Spleen (tissue), 11 donors: Measurements from ENCODE around the gene RBP2. TPM values are rescaled to one million over a fixed set of nuclear protein-coding genes. Genes with fewer than 3 reads are reported as not detected.
"Not testable (repeated sequence)": the region's sequence is repeated elsewhere in the genome, so short reads cannot be mapped to it uniquely, and the experiment has no call there.

ENCODE experiments used
- DNase-seq: peaks from one replicate; pipeline ENCODE4 v3.0.0-alpha.2; 2020
- H3K27ac ChIP-seq, 8 donors: fragments of 200-600 bp; sonication (generic) in 7 of 8; 1 replicate in 4 of 8; 2 replicates in 4 of 8; pipeline versions ENCODE4 v1.5.0 to v1.8.0; 2016 to 2021; ENCODE audit warnings: inconsistent platforms in 4 of 8, mild to moderate bottlenecking in 4 of 8, moderate library complexity in 1 of 8
- H3K27me3 ChIP-seq, 7 donors: fragments of 200-600 bp; sonication (generic) in 6 of 7; replicated peaks in 1 of 7; 1 replicate in 4 of 7; 2 replicates in 3 of 7; pipeline versions ENCODE4 v1.5.0 to v1.8.0; 2016 to 2021; ENCODE audit warnings: inconsistent platforms in 3 of 7, mild to moderate bottlenecking in 1 of 7
- H3K36me3 ChIP-seq, 6 donors: fragments of 200-600 bp; sonication (generic) in 5 of 6; 1 replicate in 4 of 6; 2 replicates in 2 of 6; pipeline versions ENCODE4 v1.5.0 to v1.8.0; 2016 to 2021; ENCODE audit warnings: inconsistent platforms in 2 of 6
- H3K4me1 ChIP-seq, 6 donors: fragments of 200-600 bp; sonication (generic) in 5 of 6; 1 replicate in 3 of 6; 2 replicates in 3 of 6; pipeline versions ENCODE4 v1.5.0 to v1.8.0; 2016 to 2021; ENCODE audit warnings: inconsistent platforms in 3 of 6
- H3K4me3 ChIP-seq, 8 donors: fragments of 200-600 bp; sonication (generic) in 7 of 8; 1 replicate in 4 of 8; 2 replicates in 4 of 8; pipeline versions ENCODE4 v1.5.0 to v1.8.0; 2016 to 2021; ENCODE audit warnings: inconsistent platforms in 4 of 8, mild to moderate bottlenecking in 4 of 8, moderate library complexity in 2 of 8
- H3K9me3 ChIP-seq, 8 donors: fragments of 200-600 bp; sonication (generic) in 7 of 8; 1 replicate in 4 of 8; 2 replicates in 4 of 8; pipeline versions ENCODE4 v1.5.0 to v1.8.0; 2016 to 2021; ENCODE audit warnings: inconsistent platforms in 4 of 8
- CTCF ChIP-seq, 11 experiments: fragments of 200-600 bp in 7 of 11; fragments of 450-650 bp in 4 of 11; sonication (generic) in 4 of 11; IDR thresholded peaks in 8 of 11; conservative IDR thresholded peaks in 3 of 11; 1 replicate in 7 of 11; 2 replicates in 4 of 11; pipeline versions ENCODE4 v1.4.0 to v1.8.0; 2016 to 2021; ENCODE audit warnings: antibody characterized with exemption in 11 of 11, inconsistent platforms in 4 of 11, mild to moderate bottlenecking in 1 of 11
- POLR2A ChIP-seq, 3 donors: fragments of 450-650 bp; IDR thresholded peaks; one replicate each; pipeline ENCODE4 v1.5.1; 2017; ENCODE audit warnings: antibody characterized with exemption in 3 of 3, mild to moderate bottlenecking in 1 of 3
- POLR2AphosphoS5 ChIP-seq, 3 donors: sonication (generic); formaldehyde crosslinking; IDR thresholded peaks; one replicate each; pipeline ENCODE4 v1.5.1; 2017; ENCODE audit warnings: antibody characterized with exemption in 3 of 3
- WGBS, 5 donors: extraction: QIAGEN DNeasy Blood & Tissue Kit in 3 of 5; methylation state at CpG; one replicate each; pipeline versions ENCODE4 v1.1.5 to v1.1.7; 2013 to 2018; 5-methylcytosine and 5-hydroxymethylcytosine counted together
- intact Hi-C: fragments of 100-400 bp; cut with DNase I; formaldehyde crosslinking; loops from one replicate; pipeline ENCODE4 v1.15.0; 2023; ENCODE audit warnings: low total_unique reads
- polyA plus RNA-seq, 3 donors: library from polyadenylated mRNA; stranded (reverse); fragments of 200-250 nt; gene quantifications; one replicate each; pipeline ENCODE4 v1.2.1, GENCODE V29; 2013
- total RNA-seq, 7 donors: library from RNA; depleted of rRNA in 3 of 7; stranded (reverse); fragments of >200 nt in 3 of 7; fragmentation: NEBNext Ultra II Directional in 4 of 7; extraction: Animal tissue kit (Norgen Biotek cat#: 25700) in 4 of 7; gene quantifications; one replicate each; pipeline versions ENCODE4 v1.1.0 to v1.2.1, GENCODE V29; 2016 to 2021
- donor health status: healthy with polysubstance abuse.
- donor health status: DM: no; HTN: no; CAD: no; lungs with moderate emphysema.
- donor health status: DM: no; HTN: no; CAD: no.
- donor health status: Bipolar disorder and iron deficiency.
- donor health status: healthy.
- donor health status: DM: no; HTN: no; CAD: no.
- donor health status: DM: yes; HTN: yes; CAD: no.

Gene RBP2
- total and polyA plus RNA-seq, 10 donors = 1.2 TPM; not detected in 9

DNA sequence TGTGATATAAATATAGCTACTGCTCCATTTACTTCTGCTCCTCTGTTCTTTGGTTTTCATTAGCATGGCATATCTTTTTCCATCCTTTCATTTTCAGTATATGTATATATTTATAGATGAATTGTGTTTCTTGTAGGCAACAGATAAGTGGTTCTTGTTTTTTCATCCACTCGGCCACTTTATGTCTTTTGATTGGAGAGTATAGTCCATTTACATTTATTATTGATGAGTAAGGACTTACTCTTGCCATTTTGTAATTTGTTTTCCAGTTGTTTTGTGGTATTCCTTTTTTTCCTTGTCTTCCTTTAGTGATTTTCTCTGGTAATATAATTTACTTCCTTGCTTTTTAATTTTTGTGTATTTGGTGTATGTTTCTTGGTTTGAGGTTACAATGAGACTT, 60.0 kb downstream of the RBP2 start:
- DNase-seq = no peak
- intact Hi-C loops = no loop called here
- 89 to 100% (median 97%) methylated on average over 1 of the region's 1 CpG for WGBS, 5 donors
- Histone ChIP-seq H3K4me3 (no peak overlapping the region), H3K9me3 (peaks cover 6 to 71% (median 67%) of the 10 kb centered on the region in 8 donors), H3K27ac (no peak overlapping the region), H3K4me1 (no peaks in the 10 kb centered on the region), H3K36me3 (peaks cover 0 to 7% (median 0%) of the 10 kb centered on the region in 6 donors), H3K27me3 (no peaks in the 10 kb centered on the region)
- TF ChIP-seq POLR2A (IDR thresholded peaks at IDR 0.05) (no peak), CTCF (IDR thresholded peaks at IDR 0.05 in 8 of 11, conservative IDR thresholded peaks at IDR 0.05 in 3 of 11) (no peak), POLR2AphosphoS5 (IDR thresholded peaks at IDR 0.05) (no peak)

- H3K4me1 ChIP-seq = no peaks in the 10 kb centered on the region
- H3K4me3 ChIP-seq = no peak overlapping the region
- intact Hi-C loops = no loop called here
- no peak for DNase-seq
- TF ChIP-seq POLR2A (IDR thresholded peaks at IDR 0.05) (no peak), POLR2AphosphoS5 (IDR thresholded peaks at IDR 0.05) (no peak), CTCF (IDR thresholded peaks at IDR 0.05 in 8 of 11, conservative IDR thresholded peaks at IDR 0.05 in 3 of 11) (no peak)
- H3K27me3 ChIP-seq = no peaks in the 10 kb centered on the region
- H3K9me3 ChIP-seq = peaks cover 6 to 86% (median 82%) of the 10 kb centered on the region in 8 donors
- H3K36me3 ChIP-seq = peaks cover 0 to 7% (median 0%) of the 10 kb centered on the region in 6 donors
- 54 to 82% (median 75%) methylated on average over 2 of the region's 2 CpGs for WGBS, 5 donors
- H3K27ac ChIP-seq = no peak overlapping the region
Measured at GRCh38 chr3:139414608-139415224, 61.6 kb downstream of the RBP2 start.

- peaks cover 6 to 100% (median 95%) of the 10 kb centered on the region in 8 donors for H3K9me3 ChIP-seq
- H3K4me3 ChIP-seq, intact Hi-C loops, H3K27ac ChIP-seq, H3K36me3 ChIP-seq, DNase-seq, H3K4me1 ChIP-seq, H3K27me3 ChIP-seq: not testable (repeated sequence)
Measured at GRCh38 chr3:139412891-139413290, 63.4 kb downstream of the RBP2 start.

Other genes with a start within 250 kb of the RBP2 start
- 10 to 100 TPM; 24.8 to 53.2 (median 31.0) TPM for gene MRPS22, start 132.5 kb downstream of the RBP2 start, total RNA-seq
- gene MRPS22, start 132.5 kb downstream of the RBP2 start, polyA plus RNA-seq = 10 to 100 TPM; 25.1 to 31.6 (median 30.8) TPM
- 100 to 1,000 TPM in 2 of 7 donors, 10 to 100 TPM in 5; 81.0 to 101 (median 94.1) TPM for gene COPB2, start 86.9 kb downstream of the RBP2 start, total RNA-seq
- gene COPB2, start 86.9 kb downstream of the RBP2 start, polyA plus RNA-seq = 10 to 100 TPM; 21.4 to 33.4 (median 24.0) TPM
- 10 to 100 TPM; 25.8 to 48.1 (median 34.0) TPM for gene RBP1, start 63.2 kb upstream of the RBP2 start, total RNA-seq
- 10 to 100 TPM; 21.0 to 29.4 (median 21.6) TPM for gene RBP1, start 63.2 kb upstream of the RBP2 start, polyA plus RNA-seq
- 10 to 100 TPM in 1 of 7 donors, 1 to 10 TPM in 6; 5.2 to 12.5 (median 9.0) TPM for gene NMNAT3, start 201.5 kb upstream of the RBP2 start, total RNA-seq
- 1 to 10 TPM; 2.6 to 3.4 (median 3.0) TPM for gene NMNAT3, start 201.5 kb upstream of the RBP2 start, polyA plus RNA-seq